T-helper 22 cell (primary cell): ENCODE data around the gene PBRM1.
"Not testable (repeated sequence)": the region's sequence is repeated elsewhere in the genome, so short reads cannot be mapped to it uniquely, and the experiment has no call there.

Source experiments
- DNase-seq: peaks from one replicate; pipeline ENCODE4 v3.0.0-alpha.2; 2020; ENCODE audit warnings: low read depth

PBRM1 gene

DNA sequence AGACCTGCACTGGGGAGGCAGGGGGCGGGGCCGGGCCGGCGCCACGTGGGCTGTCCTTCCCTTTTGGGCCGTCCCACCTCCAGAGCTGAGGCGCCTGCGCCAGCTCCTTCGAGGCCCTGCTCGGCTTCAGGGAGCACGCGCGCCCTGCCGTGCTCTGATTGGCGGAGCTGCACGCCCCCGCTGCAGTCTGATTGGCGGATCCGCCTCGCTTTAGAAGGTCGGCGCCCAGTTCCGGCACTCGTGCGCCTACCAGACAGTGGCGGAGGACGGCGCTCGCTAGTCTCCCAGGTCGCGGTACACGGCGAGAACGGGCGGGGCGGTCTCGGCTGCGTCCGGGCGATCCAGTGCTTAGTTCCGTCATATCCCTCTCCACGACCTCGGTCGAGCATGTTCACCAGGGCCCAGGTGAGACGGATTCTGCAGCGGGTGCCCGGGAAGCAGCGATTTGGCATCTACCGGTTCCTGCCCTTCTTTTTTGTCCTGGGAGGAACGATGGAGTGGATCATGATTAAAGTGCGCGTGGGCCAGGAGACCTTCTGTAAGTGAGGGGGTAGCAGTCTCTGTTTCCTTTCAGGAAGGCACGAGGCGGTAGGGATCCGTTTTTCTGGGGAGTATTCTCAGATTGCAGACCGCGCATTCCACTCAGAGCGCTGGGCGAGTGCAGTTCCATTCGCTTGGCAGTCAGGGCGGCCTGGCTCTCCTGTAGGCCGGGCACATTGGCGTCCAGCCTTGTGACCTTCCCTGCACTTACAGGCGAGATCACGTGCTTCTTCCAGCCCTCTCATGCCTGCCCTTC is 149.1 kb downstream of the PBRM1 start, which contains the start of gene UQCC5:
Gene UQCC5, plus strand, starts transcription at position 237 of the 796 bp plus-strand sequence. Its CDS starts 151 bp downstream, at position 388.
- peak; percentile 95 for DNase-seq

DNA sequence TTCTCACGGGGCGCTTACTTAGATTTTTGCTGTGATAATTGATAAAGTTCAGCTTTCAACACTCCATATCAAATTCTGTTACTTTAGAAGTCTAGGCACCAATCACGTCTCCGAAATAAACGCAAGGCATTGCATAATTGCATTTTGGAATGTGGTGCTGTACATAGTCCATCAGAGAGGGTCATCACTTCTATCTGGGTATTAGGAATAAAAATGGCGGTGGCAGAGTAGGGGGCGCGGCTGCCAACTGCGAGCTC is 149.7 kb downstream of the PBRM1 start:
- DNase-seq, result no peak

DNA sequence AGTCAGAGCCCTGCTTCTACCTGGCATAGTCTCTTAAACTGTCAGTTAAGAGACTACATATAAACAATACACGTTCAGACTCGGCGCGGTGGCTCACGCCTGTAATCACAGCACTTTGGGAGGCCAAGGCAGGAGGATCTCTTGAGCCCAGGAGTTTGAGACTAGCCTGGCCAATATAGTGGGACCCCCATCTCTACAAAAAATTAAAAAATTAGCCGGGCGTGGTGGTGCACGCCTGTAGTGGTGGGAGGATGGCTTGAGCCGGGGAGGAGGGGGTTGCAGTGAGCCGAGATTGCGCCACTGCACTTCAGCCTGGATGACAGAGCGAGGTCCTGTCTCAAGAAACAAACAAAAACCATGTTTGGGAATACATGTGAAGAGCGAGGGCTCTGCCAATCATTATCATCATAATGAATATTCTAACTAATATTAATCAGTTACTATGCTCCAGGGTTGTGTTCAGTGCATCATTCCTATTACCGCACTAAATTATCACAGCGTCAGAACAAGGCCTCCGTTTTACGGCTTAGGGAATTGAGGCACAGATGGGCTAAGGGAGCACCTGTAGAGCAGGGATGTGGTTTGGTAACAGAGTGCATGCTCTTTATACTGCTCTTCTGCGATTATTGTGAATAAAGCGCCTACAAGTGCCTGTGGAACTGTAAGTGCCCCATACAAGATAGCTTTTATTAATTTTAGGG is 150.2 kb downstream of the PBRM1 start:
- no peak for DNase-seq

DNA sequence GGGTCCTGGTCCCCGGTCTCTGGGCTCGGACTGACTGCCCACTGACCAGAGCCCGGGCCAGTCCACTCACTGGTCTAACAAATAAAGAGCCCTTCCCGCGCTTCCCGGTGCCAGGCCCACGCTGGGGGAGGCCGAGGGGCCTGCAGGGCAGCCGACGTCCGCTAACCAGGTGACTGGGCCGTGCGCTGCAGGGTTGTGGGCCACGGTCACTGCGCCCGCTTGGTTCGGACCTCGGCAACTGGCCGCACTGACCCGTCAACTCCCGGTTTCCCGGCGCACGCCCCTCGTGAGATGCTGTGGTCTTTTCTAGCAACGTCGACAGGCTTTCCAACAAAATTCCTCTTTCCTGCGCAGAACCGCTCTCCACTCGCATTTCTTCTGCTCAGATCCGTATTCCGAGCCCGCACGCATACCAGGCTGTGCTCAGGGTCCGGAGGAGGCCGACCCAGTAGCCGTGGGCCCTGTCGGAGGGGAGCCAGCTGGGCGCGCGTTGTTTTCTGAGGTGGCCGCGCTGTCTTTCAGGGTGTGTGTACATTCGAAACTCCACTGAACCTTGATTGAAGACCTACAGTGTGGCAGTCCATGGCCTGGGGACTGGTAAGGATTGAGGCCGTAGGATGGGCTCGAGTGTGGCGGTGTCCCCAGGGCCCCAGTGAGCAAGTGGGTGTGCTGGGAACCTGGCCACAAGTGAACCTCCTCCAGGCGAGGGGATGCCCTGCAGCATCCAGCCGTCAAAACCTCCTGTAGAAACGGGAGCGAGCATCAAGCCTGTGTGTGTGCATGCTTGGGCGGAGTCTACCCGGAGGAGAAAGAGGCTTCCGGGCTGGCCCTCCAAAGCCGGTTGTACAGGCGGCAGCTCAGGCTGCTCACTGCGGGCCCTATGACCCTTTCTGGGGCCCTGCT is 151.2 kb downstream of the PBRM1 start:
- no peak for DNase-seq

DNA sequence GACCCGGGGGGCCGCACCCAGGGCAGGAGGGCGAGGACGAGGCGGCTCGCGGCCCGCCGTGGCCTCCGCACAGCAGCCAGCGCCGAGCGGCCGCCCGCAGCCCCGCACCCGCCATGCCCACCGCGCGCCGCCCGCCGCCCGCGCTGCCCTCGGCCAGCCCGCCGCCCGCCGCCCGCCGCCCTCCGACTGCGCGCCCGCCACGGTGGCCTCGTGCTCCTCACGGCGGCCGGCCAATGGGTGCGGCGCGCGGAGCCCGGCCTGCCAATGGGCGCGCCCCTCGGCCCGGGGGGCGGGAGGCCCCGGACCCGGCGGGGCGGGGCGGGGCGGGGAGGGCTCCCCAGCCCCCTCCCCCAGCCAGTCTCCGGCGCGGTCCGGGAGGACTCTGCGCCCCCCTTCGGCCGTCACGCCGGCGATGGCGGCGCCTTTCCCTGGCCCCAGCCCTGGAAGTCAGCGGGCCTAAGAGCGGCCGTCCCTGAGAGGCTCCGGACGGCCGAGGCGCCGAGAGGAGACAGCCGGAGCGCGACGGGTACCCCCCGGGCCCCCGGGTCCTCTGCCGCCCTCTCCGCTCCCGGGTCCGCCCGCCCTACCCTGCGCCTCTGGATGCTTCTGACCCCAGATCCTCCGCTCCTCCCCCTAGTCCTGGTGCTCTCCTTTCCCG is 152.0 kb downstream of the PBRM1 start, which contains the start of gene NT5DC2:
Gene NT5DC2, minus strand, starts transcription at position 235 of the 658 bp plus-strand sequence. Its CDS starts 120 bp downstream, at position 115.
- peak; percentile 55 for DNase-seq

DNA sequence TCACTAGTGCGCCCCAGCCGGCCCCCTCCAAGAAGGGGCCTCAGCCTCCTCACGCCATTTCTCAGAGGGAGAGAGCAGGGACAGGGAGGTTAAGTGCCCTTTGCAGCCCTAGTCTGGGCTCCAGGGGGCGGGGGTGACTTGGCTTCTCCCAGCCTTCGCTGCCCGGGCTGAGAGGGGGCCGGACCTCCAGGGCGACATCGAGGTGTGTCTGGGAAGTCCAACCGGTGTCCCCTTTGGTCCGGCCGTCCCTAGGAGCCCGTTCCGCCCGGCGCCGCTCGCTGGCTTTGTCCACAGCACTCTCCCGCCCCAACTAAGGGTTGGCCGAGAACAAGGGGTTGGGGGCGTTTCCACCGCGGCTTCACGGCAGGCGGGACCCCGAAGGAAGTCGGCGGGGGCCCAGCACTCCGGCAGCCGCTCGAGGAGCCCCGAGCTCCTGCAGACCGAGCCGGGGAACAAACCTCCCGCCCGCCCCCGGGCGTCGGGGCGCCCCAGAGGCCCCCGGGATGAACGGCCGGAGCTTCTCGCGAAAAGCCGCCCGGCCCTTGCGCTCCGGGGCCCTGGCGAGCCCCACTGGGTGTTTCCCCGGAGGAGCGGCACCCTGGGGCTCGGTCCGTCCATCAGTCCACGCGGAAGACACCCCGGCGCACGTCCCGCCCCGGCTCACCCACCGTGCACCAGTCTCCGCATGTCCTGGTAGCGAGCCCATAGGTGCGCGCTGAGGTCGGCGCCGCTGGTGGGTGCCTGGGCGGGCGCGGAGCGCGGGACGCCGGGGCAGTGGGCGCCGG is 152.7 kb downstream of the PBRM1 start:
- no peak for DNase-seq

DNA sequence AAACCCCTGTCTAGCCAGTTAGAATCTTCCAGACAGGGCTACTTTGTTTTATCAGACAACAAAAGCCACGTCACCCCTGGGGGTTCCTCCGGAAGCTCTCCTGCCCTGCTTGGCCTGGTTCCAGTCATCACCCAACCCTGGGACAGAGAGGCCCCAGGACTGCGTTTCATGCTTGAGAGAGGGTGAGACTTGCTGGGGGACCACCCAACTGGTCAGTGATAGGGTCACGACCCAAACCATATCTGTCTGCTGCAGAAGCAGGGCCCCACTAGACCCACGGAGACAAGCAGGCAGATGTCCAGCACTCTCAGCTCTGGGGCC is 153.2 kb downstream of the PBRM1 start:
- DNase-seq, result no peak

DNA sequence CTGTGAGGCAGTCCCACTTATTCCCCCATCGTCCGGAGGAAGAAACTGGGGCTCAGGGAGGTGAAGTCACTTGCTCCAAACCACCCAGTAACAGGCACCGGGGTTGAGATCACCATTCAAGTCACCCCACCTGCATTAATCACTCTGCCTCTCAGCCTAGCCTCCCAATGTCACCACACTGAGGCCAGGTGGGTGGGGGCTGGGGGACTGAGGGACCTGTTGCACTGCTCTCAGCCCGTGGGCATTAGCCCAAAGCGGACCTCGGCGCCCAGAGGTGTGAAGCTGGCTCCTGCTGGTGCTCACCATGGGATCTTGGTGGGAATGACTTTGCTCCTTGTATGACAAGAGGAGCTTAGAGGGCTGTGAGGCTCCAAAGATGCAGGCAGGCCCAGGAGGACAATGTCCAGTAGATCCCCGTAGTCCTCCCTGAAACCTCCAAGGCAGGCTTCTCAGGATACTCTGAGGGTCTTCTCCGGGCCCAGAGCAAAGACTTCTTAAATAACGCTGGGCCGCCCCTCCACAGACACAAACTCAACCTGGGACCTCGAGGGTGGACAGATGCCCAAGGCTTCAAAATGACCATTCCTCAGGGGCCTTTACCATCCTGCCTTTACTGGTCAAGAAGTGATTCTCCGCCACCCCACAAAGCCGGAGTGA is 153.7 kb downstream of the PBRM1 start:
- DNase-seq, result no peak

DNA sequence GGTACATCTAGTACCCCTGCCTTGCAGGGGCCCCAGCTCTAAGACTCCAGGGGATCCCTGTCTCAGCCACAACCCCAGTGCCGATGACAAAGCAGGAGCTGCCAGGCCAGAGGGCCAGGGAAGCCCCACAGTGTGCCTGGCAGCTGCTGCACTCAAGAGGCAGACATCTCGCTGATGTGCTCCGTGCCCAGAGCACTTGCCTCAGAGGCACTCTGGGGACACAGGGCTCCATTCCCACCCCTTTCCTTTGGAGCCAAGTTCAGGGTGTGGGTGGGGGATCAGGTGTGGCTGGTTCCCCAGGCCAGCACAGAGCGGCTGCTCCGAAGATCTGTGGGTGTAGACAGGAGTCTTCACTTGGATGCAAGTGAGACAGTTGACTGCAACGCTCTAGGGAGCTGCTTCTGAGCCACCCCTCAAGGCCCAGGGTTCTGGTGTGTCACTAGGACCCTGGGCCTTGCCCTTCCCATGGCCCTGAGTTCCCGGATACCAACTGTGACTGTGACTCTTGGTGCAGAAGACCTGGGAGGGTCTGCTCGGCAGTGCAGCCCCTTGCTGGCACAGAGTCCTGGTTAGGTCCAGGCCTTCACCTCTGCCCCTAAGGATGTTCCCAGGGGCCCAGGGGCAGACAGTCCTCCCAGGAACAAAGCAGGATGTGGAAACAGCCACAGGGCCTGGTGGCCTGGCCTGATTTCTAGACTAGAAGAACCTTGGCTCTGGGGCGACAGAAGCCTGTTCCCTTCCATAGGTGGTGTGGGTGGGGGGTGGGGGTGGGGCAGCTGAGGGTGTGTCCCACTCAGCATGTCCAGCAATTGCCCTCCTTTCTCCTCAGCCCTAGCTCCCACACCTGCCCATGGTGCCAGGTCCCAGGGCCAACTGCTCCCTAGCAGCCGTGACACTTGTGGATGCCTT is 154.5 kb downstream of the PBRM1 start:
- DNase-seq, result no peak

DNA sequence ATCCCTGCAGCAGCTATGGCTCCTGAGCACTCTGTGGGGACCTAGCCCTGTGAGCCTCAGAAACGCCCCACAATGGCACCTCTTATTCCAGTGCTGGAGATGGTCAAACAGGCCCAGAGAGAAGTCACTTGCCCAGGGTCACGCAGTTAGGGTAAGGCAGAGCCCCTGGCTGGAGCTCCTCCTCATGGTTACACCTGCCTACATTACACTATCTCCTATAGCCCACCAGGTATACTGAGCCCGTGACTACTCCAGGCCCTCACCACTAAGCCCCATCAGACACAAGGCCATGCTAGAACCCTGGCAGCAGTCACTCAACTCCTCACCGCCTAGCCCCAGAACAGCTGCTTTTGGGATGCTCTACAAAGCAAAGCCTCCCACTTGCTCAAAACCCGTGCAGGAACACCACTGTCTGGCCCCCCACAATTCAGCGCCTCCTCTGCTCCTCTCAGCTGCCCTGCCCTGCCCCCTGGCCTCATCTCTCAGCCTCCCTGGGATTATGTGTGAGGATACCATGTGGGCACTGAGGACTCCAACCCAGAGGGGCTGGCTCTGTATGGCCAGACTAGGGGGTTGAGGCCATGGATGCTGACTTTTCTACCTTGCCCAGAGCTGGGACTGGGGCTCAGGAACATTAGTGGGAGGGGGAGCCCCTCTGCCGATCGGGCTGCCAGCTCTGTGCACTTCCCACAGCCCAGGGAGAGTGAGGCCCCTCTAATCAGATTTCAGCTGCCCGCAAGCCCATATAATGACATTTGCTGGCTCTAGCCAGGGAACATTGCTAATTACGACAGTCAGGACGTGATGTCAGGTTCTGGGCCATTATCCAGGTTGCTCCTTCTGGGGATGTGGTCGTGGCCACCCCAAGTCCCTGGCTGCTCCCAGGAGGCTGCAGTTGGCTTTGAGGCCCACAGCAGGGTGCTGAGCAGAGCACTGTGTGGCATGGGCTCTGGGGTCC is 156.1 kb downstream of the PBRM1 start:
- no peak for DNase-seq

DNA sequence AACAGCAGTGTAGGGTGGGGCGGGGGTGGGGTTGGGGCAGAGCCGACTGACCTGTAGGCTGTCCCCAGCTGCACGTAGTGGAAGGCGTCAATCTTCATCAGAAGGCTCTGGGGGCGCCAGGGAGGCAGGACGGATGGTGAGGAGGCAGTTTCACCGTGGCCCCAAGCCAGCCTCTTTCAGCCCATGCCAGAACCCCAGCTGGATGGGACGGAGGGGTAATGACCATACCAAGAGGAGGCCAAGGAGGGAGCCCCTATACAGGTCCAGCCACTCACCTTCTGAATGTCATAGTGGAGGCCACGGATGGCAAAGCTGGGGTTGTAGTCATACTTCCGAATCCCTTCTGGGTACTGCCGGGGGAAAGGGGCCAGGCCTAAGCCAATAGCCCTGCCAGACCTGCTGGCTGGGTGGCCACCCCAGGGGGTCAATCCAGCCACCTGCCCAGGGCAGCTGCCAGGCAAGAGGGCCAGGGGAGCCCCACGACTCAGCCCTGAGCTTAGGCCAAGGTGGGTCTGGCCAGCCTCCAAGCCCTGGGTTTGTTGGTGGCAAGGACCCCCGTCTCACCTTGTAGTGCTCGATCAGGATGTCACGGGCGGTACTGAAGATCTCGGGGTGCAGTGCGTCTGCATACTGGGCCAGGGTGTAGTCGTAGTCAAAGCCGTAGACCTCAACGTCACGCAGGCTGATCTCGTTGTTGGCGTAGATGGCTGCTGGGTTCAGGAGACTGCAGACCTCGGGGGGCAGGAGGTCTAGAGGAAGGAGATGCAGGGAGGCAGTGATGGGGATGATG is 156.9 kb downstream of the PBRM1 start:
- DNase-seq, result no peak

DNA sequence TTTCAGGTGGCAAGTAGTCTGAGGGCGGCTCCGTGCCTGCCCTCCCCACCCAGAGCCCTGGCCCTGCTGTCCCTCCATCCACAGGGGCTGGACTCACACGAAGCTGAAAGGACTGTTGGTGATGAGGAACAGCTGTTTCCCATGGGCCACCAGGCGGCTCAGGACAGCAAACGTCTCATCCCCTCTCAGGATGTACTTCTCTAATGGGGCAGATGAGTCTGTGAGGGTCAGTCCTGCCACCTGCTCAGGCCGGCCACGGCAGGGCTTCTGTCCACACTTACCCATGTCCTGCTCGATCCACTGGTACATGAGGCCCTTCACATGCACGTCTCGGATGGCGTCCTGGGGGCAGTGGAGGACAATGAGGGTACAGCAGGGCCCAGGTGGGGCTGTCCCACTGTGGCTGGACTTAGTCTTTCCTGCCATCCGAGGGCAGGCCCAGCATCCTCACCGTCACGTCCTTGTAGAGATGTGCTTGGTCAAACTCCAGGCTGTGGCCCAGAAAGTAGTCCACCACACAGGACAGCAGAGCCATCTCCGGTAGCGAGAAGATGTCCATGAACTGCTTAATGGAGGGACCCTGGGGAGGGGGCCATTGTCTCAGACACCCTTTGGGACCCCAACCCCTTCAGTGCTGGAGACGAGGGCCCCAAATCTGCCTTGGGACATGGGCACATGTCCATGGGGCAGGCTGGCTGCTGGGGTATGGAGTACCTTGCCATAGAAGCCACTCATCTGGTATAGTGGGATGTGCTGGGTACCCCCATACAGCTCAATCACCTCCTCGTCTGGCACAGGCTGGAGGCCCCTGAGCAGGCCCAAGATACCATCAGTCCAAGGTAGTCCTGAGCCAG is 157.8 kb downstream of the PBRM1 start:
- no peak for DNase-seq

DNA sequence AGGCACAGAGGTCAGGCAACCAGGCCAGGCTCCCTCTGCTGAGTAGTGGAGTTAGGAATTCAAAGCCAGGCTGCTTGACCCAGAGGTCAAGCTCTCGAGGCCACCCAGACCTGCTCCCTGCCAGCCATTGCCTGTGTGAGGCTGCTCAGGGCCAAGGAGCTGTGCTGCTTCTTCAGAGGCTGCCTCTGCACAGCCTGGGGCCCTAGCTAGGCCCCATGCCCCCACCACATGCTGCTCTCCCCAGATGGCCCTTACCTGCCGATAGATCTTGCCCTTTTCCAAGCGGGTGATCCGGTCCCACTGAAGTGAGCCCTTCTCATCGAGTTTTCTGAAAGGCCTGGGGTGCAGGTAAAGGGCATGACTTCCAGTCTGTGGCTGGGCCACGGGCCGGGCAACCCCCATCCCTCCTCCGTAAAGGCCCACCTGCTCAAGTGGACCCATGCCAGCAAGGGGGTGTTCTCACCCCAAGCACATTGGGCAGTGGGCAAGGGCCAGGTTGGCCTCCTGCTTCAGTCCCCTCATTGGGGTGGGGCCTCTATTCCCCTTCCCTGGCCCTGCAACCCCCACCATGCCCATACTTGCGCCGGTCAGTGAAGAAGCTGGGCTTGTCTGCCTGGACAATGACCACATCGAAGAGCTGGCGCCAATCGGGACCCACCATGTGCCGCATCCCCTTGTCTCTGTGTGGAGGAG is 158.5 kb downstream of the PBRM1 start:
- no peak for DNase-seq

DNA sequence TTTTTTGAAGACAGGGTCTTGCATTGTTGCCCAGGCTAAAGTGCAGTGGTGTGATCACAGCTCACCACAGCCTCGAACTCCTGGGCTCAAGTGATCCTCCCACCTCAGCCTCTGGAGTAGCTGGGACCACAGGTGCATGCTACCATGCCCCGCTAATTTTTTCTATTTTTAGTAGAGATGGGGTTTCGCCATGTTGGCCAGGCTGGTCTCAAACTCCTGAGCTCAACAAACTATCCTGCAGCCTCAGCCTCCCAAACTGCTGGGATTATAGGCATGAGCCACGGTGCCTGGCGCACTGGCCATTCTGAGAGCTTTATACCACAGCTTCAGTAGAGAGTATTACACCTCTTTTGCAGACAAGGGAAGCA is 159.1 kb downstream of the PBRM1 start:
- not testable (repeated sequence) for DNase-seq

DNA sequence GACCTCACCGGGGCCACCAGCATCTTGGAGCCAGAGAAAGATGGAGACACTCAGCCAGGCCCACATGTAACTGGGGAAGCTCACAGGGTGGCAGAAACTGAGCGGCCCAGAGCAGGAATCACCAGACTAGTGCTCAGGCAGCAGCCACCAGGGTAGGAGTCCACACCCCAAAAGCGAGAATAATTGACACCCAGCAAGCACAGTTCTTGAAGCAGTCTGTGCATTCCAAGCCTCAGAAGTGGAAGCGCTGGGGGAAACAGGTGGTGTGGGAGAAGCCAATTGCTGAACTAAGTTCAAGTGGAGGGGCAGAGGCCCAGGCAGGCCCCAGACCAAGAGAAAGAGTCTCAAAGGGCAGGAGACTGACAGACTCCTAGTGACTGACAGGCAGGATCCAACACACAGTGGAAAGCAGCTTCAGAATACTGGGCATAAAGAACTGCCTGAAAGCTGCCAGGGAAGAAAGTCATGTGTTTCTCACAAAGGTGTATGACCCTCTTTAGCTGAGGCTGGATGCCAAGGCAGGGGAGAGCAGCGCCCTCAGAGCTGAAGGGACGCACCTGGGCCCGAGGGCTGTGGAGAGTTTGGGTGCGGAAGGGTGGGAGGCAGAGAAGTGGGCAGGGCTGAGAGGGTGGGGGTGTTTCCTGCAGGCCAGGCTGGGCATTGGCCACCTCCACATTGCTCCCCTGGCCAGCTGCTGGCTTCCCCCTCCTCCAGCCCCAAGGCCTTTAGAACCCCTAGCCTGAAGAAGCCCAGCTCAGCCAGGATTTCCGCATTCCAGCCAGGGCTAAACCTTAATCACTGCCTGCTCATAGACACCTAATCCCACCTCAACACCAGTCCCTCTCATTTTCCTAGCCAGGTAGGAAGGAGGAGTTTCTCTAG is 159.8 kb downstream of the PBRM1 start:
- no peak for DNase-seq
